HG03432 (cell line): ENCODE data around the gene IRF2.

Experiments
- ATAC-seq: cut with Tn5 transposase; IDR thresholded peaks from one replicate; pipeline ENCODE4 v1.9.1; 2021; ENCODE audit warnings: mild to moderate bottlenecking, moderate library complexity; ENCODE audit not compliant: unreplicated experiment

The IRF2 gene

DNA sequence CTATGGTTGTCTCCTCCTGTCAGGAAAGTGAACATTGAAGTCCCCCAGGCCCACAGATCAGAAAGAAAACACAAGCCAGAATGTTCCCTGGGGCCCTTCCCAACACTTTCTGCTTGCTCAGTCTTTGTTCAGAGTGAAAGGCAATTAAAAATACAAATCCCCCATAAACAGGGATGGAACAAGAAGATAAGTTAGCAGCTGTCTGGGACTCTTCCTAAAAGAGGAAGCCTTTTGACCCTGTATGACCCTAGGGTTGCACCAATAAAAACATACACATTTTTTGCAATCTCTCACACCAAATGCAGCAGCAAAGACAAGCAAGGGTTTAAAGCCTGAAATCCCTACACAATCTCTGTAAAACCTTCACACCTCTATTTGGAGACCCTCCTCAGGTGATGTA lies 22.6 kb downstream of the IRF2 start:
- ATAC-seq: no peak

DNA sequence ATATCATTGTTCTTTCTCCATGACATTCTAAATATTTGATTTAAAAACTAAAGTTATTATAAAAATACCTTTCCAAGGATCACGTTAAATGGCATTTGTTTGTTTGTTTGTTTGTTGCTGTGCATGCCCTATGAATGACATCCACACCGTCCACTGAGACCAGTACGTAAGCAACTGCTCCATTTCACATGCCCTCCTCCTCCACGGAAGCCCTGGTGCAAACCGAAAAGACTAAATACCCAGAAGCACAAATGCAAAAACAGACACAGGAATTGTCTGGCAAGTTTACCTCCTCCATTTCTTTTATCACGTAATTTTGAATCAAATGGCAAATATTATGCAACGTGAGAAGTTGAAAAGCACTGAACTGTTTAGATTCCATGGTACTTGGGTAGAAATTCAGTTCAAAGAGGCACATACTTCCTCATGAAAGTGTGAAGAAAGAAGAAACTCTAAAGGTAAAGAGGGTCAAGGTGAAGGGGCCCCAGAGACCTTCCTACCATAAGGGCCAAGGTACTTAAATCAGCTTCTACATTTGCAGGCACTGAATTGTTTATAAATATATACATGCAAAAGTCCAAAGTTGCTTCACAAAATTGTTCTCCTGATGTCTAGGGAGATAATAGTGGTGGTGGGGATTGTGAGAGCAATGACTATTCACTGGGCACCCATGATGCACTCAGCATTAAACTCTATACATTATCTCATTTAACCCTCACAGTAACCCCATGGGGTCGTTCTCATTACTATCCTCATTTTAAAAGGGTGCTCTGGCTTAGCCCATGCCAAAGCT lies 23.4 kb downstream of the IRF2 start:
- ATAC-seq: no peak

- ATAC-seq: no peak
Measured at GRCh38 chr4:184450045-184450444, 24.3 kb downstream of the IRF2 start.

GRCh38 chr4:184448821-184449220 lies 25.5 kb downstream of the IRF2 start:
- ATAC-seq: peak; percentile 41

DNA sequence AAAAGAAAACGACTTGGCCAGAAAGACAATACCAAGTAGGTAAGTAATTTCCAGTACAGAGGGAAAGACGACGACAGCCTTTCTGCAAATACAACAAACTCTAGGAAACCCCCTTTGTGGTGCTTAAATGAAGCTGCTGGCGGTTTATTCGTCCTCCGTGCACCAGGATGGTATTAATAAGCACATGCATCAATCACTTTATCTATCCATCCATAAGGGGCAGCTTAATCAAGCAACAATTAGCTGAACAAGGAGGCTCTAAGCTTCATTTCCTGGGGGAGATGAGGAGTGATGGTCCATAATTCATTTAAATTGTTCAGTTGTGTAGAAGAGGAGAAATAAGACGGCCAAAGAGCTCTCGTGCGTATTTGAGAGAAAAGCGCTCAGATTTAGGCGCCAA lies 26.2 kb downstream of the IRF2 start:
- no peak for ATAC-seq

DNA sequence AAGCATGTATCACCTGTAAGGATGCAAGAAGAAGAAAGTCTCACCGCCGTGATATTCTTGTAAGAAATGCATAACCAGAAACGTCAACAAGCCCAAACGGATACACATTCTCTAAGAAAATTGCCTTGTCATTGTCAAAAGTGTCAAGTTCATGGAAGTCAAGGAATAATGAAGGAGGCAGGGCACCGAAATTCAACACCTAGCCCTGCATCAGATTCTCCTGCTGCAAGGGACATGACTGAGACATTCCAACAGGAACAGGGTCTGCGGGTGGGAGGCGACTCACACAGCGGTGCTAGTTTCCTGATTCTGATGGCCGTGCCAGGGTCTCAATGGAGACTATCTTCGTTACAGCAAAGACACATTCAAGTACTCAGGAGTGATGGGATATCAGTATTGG lies 26.7 kb downstream of the IRF2 start:
- ATAC-seq: no peak

DNA sequence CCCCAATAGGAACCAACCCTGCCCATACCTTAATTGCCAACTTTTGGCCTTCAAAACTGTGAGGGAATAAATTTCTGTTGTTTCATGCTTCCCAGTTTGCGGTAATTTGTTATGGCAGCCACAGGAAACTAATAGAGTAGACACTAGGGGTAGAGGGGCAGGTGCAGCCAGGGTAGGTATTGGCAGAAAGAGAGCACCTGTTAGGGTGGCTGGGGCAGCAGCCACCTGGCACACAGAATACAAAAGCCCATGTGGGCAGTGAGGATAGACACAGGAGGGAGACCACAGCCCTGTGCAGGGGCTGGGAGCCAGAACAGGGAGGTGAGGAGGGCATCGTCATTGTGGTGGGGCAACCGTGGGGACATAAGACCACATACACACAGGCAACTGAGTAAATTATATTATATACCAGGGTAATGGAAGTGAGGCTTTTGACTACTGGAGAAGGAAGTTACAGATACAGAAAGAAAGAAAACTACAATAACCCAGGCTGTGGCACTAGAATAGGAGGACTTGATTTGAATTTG lies 28.2 kb downstream of the IRF2 start:
- ATAC-seq: no peak

GRCh38 chr4:184444953-184445309 lies 29.4 kb downstream of the IRF2 start:
- peak; percentile 64 for ATAC-seq

DNA sequence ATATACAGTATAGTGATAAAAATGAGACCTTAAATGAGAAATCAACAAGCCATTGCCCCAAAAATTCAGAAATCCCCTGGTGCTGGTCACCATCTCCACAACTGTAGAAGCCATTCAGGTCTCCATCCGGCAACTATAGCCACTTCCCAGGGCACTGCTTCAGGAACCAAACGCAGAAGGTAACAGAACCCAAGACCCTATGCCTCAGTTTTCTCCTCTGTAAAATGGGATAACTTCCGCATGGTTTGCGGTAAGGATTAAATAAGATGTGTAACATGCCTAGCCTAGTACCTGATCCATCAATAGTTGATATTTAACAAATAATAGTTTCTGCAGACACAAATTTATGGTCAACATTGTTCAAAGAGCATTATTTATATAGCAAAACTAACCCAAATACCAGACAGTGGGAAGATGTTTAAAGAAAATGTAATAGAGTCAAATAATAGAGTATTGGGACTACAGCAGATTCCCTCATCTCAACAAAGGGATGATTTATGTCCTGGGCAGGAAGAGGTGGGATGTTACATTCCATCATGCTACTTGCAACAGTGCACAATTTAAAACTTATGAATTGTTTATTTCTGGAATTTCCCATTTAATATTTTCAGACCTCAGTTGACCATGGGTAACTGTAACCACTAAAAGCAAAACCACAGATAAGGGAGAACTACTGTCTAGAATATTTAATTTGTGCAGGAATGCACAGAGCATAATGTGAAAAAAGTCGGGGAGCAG lies 30.0 kb downstream of the IRF2 start:
- ATAC-seq: peak; percentile 4

DNA sequence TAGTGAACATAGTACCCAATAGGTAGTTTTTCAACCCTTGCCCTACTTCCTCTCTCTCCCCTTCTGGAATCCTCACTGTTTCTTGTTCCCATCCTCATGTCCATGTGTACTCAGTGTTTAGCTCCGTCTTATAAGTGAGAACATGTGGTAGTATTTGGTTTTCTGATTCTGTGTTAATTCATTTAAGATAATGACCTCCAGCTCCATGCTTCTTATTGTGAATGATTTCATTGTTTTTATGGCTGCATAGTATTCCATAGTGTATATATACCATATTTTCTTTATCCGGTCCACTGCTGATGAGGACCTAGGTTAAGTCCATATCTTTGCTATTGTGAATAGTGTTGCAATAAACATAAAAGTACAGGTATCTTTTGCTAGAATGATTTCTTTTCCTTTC lies 31.0 kb downstream of the IRF2 start:
- no peak for ATAC-seq

- no peak for ATAC-seq
Measured at GRCh38 chr4:184442314-184442635, 32.1 kb downstream of the IRF2 start.

- no peak for ATAC-seq
Measured at GRCh38 chr4:184441461-184442313, 32.7 kb downstream of the IRF2 start.

GRCh38 chr4:184440595-184441358 lies 33.6 kb downstream of the IRF2 start:
- no peak for ATAC-seq

GRCh38 chr4:184439856-184440594 lies 34.3 kb downstream of the IRF2 start:
- no peak for ATAC-seq

- no peak for ATAC-seq
Measured at GRCh38 chr4:184439386-184439785, 35.0 kb downstream of the IRF2 start.

GRCh38 chr4:184438375-184438774 lies 36.0 kb downstream of the IRF2 start:
- no peak for ATAC-seq

DNA sequence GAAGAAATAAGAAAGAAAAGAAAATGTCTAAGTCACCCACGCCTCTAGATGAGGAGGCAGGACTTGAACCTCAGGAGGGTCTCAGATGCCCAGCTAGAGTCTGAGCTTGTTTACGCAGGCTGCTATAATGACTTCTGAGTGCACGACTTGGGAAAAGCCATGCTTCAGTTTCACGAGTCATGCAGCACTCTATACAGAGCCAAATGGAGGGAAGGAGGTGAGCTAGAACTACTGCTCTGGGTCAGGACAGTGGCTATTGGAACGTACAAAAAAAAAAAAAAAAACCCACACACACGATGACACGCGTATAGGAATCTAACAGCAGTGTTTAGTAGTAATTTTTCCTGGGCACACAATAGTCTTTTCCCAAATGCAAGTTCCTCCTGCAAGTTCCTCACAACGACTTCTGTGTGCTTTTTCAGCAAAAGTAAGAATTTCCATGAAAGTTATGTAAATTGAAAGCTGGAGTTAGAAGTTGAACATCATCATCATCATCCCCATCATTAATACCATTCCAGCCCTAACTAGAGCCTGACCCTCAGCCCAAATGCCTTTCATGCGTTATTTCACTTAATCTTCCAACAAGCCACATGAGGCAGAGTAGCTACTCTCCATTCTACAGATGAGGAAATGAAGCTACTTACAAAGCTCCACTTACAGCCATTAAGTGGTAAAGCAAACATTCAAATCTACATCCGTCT lies 36.6 kb downstream of the IRF2 start:
- no peak for ATAC-seq

DNA sequence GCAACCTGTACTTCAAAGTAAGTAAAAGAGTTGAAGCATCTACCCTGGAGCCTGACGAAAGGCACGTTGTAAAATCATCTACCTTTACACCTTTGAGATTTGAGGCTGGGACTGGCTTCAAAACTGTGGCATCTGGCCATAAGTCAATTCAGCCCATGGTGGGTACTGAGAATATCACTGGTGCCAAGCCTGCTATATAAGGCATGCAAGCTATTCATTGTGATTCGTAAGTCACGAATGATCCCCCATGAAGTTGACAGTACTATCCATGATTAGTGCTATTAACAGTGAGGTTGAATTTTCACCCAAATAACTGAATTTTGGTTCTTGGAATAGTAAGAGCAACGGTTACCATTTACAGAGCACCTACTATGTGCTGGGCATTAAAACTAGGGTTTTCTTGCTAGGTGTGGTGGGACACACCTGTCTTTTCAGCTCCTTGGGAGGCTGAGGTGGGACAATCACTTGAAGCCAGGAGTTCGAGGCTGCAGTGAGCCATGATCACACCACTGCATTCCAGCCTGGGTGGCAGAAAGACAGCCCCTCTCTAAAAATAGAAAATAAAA lies 39.8 kb downstream of the IRF2 start:
- ATAC-seq: no peak

DNA sequence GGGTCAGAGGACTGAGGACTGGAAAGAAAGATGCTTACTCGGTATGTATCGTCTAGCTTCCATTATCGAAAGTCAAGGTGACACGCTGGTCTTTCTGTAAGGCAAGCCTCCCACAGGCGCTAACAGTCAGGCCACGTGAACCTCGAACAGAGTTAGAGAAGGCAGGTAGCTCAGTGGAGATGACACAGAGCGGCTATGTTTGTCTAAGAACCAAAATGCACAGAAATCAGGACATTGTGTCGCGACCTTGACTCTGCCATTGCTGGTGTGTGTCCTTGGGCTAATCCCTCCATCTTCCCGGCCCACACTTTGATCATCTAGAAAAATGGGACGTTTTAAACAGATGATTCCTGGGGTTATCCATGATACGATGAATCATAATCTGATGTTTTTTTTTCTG lies 40.3 kb downstream of the IRF2 start:
- ATAC-seq: no peak
